Smooth muscle cell (in vitro differentiated cells): ENCODE results near the gene SMC1B. TPM values are rescaled to one million over a fixed set of nuclear protein-coding genes. Genes with fewer than 3 reads are reported as not detected.

Experiments used
- DNase-seq: peaks from one replicate; lab custom pipeline; 2025; ENCODE audit not compliant: unreplicated experiment; lab: John Stamatoyannopoulos, UW
- H2AFZ ChIP-seq: fragments of 200-600 bp; sonication (generic); 2 replicates; pipeline ENCODE4 v1.6.0; 2016; ENCODE audit warnings: antibody characterized with exemption, low read depth, mild to moderate bottlenecking
- H3F3A ChIP-seq: fragments of 200-600 bp; sonication (generic); 2 replicates; pipeline ENCODE4 v1.6.0; 2017; ENCODE audit warnings: antibody characterized with exemption, low read depth
- H3K27ac ChIP-seq: fragments of 200-600 bp; sonication (generic); 2 replicates; pipeline ENCODE4 v1.5.1; 2016; ENCODE audit warnings: low read depth, mild to moderate bottlenecking
- H3K27me3 ChIP-seq: fragments of 200-600 bp; sonication (generic); 2 replicates; pipeline ENCODE4 v1.6.1; 2016; ENCODE audit warnings: low read depth, mild to moderate bottlenecking
- H3K36me3 ChIP-seq: fragments of 200-600 bp; sonication (generic); 2 replicates; pipeline ENCODE4 v1.5.1; 2016; ENCODE audit warnings: low read depth
- H3K4me1 ChIP-seq: fragments of 200-600 bp; sonication (generic); 2 replicates; pipeline ENCODE4 v1.5.1; 2016; ENCODE audit warnings: low read depth
- H3K4me2 ChIP-seq: fragments of 200-600 bp; sonication (generic); 2 replicates; pipeline ENCODE4 v1.6.0; 2016; ENCODE audit warnings: mild to moderate bottlenecking
- H3K4me3 ChIP-seq: fragments of 200-600 bp; sonication (generic); 2 replicates; pipeline ENCODE4 v1.5.1; 2016; ENCODE audit warnings: mild to moderate bottlenecking
- H3K79me2 ChIP-seq: fragments of 200-600 bp; sonication (generic); 2 replicates; pipeline ENCODE4 v1.6.0; 2016; ENCODE audit warnings: low read depth, mild to moderate bottlenecking
- H3K9ac ChIP-seq: fragments of 200-600 bp; sonication (generic); 2 replicates; pipeline ENCODE4 v1.6.0; 2016; ENCODE audit warnings: low read depth
- H3K9me3 ChIP-seq: fragments of 200-600 bp; sonication (generic); replicated peaks from 2 replicates; pipeline ENCODE4 v1.5.1; 2016; ENCODE audit warnings: low read depth
- H4K20me1 ChIP-seq: fragments of 200-600 bp; sonication (generic); 2 replicates; pipeline ENCODE4 v1.6.0; 2016; ENCODE audit warnings: low read depth
- WGBS: methylation state at CpG from one replicate; pipeline ENCODE4 v1.1.7; 2016; ENCODE audit warnings: low lambda C conversion rate; 5-methylcytosine and 5-hydroxymethylcytosine counted together
- polyA plus RNA-seq: library from polyadenylated mRNA; unstranded; fragments of >200 nt; fragmentation: Nextera tagmentation; extraction: Ambion mirVana; gene quantifications from 2 replicates; pipeline ENCODE4 v1.2.1, GENCODE V29; 2016
- total RNA-seq: library from RNA; depleted of rRNA; stranded (reverse); fragments of >200 nt; gene quantifications from 2 replicates; pipeline ENCODE4 v1.2.3, GENCODE V29; 2014
- TF ChIP-seq, protein P1 (sequence below): fragments of 200-600 bp; sonication (generic); IDR thresholded peaks from 2 replicates; pipeline ENCODE4 v1.5.1; 2017; ENCODE audit warnings: borderline replicate concordance, mild to moderate bottlenecking, antibody characterized with exemption; ENCODE audit not compliant: insufficient read depth, poor library complexity, severe bottlenecking

SMC1B gene
- total and polyA plus RNA-seq, 2 experiments from 2014 or later = 0.06 TPM; not detected in 1

DNA sequence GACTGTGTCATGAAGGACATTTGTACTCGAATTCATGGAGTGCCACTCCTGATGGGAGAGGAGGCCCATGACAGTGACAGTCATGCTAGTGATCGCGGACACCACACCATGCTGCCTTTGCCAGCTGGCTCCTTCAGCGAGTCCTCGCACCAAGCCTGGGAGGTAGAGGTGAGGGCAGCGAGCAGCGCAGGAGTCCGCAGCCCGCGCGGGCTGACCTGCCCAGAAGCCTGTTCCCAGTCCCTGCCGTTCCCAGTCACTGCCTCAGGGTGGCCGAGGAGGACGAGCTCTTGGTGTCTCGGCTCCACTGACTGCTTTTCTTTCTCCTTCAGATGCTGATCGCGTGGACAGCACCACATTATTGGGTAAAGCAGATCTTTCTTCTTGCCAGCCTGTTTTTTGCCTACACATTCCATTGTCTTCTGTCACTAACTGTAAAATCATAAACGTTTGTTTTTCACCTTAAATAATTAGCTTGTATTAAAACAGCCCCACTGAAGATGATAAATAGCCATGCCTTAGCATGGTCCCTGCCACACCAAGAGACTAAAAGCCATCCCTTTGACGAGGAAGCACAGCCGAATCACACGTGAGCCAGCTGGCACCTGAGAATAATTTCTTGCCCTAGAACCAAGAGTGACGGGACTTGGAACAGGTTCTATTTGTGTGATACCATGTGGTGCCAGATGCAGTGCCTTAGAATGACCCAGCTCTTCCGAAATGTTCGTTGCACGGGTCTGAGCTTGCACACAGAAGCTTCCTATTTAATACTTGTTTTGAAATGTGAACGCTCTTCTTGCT lies 78.2 kb downstream of the SMC1B start:
- H3K9me3 ChIP-seq = no peaks in the 10 kb centered on the region
- H3K4me1 ChIP-seq = no peaks in the 10 kb centered on the region
- H3K36me3 ChIP-seq = peaks cover 12% of the 10 kb centered on the region
- H4K20me1 ChIP-seq = no peaks in the 10 kb centered on the region
- H3K79me2 ChIP-seq = no peaks in the 10 kb centered on the region
- H3K4me3 ChIP-seq = no peak overlapping the region
- H3K27ac ChIP-seq = no peak overlapping the region
- H2AFZ ChIP-seq = no peak overlapping the region
- WGBS = 82% methylated on average over 26 of the region's 26 CpGs
- no peak overlapping the region for H3K9ac ChIP-seq
- TF ChIP-seq, protein P1, sequence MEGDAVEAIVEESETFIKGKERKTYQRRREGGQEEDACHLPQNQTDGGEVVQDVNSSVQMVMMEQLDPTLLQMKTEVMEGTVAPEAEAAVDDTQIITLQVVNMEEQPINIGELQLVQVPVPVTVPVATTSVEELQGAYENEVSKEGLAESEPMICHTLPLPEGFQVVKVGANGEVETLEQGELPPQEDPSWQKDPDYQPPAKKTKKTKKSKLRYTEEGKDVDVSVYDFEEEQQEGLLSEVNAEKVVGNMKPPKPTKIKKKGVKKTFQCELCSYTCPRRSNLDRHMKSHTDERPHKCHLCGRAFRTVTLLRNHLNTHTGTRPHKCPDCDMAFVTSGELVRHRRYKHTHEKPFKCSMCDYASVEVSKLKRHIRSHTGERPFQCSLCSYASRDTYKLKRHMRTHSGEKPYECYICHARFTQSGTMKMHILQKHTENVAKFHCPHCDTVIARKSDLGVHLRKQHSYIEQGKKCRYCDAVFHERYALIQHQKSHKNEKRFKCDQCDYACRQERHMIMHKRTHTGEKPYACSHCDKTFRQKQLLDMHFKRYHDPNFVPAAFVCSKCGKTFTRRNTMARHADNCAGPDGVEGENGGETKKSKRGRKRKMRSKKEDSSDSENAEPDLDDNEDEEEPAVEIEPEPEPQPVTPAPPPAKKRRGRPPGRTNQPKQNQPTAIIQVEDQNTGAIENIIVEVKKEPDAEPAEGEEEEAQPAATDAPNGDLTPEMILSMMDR = no peak
- no peak for DNase-seq
- H3K4me2 ChIP-seq = no peak overlapping the region
- H3K27me3 ChIP-seq = no peaks in the 10 kb centered on the region
- no peaks in the 10 kb centered on the region for H3F3A ChIP-seq

DNA sequence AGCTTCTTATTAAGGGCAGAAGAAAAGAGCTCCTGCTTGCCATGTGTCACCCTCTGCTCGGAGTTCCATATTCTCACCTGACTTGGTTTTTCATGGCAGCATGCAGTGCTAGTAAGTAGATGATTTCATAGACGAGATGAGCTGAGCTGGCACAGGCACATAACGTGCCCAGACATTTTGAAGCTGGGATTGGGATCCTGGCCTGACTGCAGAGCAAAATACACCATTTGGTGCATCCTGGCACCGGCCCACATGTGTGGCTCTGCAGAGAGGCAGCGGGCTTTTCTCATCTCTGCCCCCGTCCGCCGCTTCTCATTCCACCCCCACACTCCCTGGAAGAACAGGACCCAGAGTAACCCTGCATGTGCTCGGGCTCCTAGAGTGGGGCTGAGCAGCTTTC lies 78.9 kb downstream of the SMC1B start:
- DNase-seq = no peak

DNA sequence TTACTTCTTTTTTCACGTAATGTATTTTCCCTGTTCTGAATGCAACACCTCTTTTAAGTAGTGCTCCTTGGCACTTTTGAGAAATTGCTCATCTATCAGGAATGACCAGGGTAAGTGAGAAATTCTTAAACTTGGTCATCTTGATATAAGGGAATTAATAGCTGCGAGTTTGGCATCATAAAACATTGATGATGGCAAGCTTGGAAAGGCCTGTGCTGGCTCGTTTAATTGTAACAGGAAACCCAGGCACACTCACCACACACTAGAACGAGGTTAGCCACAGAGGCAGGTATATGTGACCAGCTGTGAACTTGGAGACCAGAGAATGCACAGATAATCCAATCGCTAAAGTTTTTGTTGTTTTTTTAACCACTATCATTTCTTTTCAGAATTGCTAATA lies 79.3 kb downstream of the SMC1B start:
- WGBS = 81% methylated on average over 5 of the region's 5 CpGs
- H3F3A ChIP-seq = no peaks in the 10 kb centered on the region
- TF ChIP-seq, protein P1 = no peak
- no peaks in the 10 kb centered on the region for H3K27me3 ChIP-seq
- H3K9me3 ChIP-seq = no peaks in the 10 kb centered on the region
- no peaks in the 10 kb centered on the region for H4K20me1 ChIP-seq
- DNase-seq = no peak
- H3K4me1 ChIP-seq = no peaks in the 10 kb centered on the region
- no peak overlapping the region for H3K9ac ChIP-seq
- peaks cover 12% of the 10 kb centered on the region for H3K36me3 ChIP-seq
- H2AFZ ChIP-seq = no peak overlapping the region
- no peak overlapping the region for H3K27ac ChIP-seq
- H3K4me3 ChIP-seq = no peak overlapping the region
- H3K79me2 ChIP-seq = no peaks in the 10 kb centered on the region
- H3K4me2 ChIP-seq = no peak overlapping the region

More for the DNA sequence above, 78.9 kb downstream of the SMC1B start:
- Histone ChIP-seq H4K20me1 (no peaks in the 10 kb centered on the region), H3K4me1 (no peaks in the 10 kb centered on the region), H3K79me2 (no peaks in the 10 kb centered on the region), H3K9me3 (no peaks in the 10 kb centered on the region), H2AFZ (no peak overlapping the region), H3K27me3 (no peaks in the 10 kb centered on the region), H3F3A (no peaks in the 10 kb centered on the region), H3K36me3 (peaks cover 12% of the 10 kb centered on the region), H3K4me3 (no peak overlapping the region), H3K4me2 (no peak overlapping the region), H3K27ac (no peak overlapping the region), H3K9ac (no peak overlapping the region)
- 95% methylated on average over 9 of the region's 9 CpGs for WGBS
- TF ChIP-seq, protein P1 = no peak

DNA sequence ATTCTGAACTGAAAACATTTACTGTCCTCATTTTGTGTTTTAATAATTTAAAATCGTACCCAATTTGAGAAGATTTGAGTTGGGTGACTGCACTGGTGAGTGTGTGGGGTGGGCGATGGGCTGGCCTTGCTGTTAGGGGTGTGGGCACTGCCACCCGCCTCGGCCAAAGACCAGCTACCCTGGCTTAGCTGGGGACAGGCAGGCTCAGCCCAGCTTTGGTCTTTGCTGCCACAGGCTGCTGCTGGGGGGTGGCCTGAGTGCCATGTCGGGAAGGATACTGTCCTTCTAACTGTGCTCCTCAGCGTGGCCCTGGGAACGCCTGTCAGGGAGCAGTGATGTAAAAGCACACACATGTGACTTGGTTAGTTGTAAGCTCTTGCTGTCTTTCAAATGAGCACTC lies 81.4 kb downstream of the SMC1B start:
- no peaks in the 10 kb centered on the region for H4K20me1 ChIP-seq
- no peak overlapping the region for H2AFZ ChIP-seq
- TF ChIP-seq, protein P1 = no peak
- DNase-seq = no peak
- no peak overlapping the region for H3K27ac ChIP-seq
- H3K4me1 ChIP-seq = no peaks in the 10 kb centered on the region
- H3K4me3 ChIP-seq = no peak overlapping the region
- H3K36me3 ChIP-seq = peaks cover 4% of the 10 kb centered on the region
- no peaks in the 10 kb centered on the region for H3K9me3 ChIP-seq
- WGBS = 95% methylated on average over 7 of the region's 7 CpGs
- H3K4me2 ChIP-seq = no peak overlapping the region
- no peaks in the 10 kb centered on the region for H3F3A ChIP-seq
- H3K79me2 ChIP-seq = no peaks in the 10 kb centered on the region
- H3K27me3 ChIP-seq = no peaks in the 10 kb centered on the region
- no peak overlapping the region for H3K9ac ChIP-seq
